DMS53 treated with DMSO at 0.1 percent for 48 hours (cell line): ENCODE measurements around the gene SLC45A2.
"Not testable (repeated sequence)": the region's sequence is repeated elsewhere in the genome, so short reads cannot be mapped to it uniquely, and the experiment has no call there.

ENCODE experiments used
- DNase-seq: peaks from one replicate; lab custom pipeline; 2025; ENCODE audit not compliant: unreplicated experiment; lab: John Stamatoyannopoulos, UW

Gene SLC45A2

DNA sequence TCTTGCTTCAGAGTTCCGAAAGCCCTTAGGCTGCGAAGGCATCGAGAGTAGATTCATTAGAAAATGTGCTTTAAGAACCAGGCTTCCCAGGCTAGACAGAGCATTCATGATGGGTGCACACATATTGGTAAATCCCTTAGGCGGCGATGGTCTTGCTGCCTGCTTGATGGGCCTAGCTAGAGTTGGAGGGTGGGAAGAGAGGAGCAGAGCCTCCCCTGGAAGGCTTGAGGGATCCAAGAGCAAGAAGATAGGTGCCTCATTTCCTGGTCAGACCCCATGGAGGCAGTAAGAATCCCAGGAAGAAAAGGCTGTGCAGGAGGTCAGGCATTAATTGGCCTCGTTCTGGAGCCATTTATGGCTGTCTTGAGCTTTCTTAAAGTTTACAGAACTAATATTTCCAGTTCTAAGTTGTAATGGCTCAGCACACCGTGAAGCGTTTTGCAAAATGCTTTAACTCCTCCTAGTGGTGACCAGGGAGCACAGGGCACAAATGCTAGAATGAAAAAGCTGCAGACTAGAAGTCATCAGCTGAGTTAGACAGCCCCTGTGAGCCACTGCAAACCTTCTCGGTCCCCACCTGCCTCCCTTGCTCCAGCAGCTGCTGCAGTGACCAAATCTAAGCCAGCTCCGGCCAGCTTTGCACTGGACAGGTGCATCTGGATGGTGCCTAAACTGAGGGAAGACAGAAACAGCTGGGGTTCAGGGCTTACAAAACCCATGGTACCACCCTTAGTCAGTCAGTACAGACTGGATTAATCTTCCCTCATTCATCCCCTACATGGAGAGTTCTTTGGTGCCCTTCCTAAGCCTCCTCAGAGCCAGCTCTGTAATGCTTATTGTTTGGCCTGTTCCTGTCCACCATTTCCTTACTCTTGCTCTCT, 14.7 kb downstream of the SLC45A2 start:
- no peak for DNase-seq

DNA sequence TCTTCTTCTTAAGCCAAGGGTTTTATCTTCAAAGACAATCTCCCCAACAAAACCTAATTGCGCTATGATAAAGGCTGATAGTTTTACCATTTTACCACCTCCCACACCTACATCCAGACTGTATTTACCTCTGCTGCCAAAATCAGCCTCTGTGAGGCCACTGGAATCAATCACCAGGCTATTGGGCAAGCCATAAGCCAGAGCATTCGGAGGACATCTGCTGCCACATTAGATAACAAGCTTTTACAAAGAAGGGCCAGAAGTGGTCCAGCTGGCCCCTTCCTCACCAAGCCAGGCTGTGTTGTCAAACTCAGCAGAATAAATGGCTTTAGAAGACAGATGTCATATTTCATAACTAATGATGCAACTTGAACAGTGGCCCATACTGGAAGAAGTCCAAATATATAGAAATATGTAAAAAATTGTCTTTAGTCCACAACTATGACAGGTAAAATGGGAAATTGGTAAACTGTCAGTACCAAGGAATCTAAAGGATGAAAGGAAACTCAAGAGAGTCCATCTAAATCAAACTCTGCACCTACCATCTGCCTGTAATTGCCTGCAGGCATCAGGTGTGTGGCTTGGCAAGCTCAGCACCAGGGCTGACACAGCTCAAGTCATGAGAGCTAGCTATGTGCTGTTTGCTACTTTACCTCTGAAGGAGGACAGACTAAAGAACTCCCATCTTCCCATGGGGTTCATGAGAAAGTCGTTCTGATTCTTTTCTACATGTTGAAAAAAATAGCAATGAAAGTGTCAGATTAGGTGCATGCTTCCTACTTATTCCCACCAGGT, 16.1 kb downstream of the SLC45A2 start:
- no peak for DNase-seq

GRCh38 chr5:33966805-33967204, 17.7 kb downstream of the SLC45A2 start:
- DNase-seq: no peak

- DNase-seq: no peak
Observed at GRCh38 chr5:33964132-33964700, 20.3 kb downstream of the SLC45A2 start.

GRCh38 chr5:33958176-33958575, 26.3 kb downstream of the SLC45A2 start:
- DNase-seq: no peak

GRCh38 chr5:33957577-33958150, 26.8 kb downstream of the SLC45A2 start:
- DNase-seq: no peak

DNA sequence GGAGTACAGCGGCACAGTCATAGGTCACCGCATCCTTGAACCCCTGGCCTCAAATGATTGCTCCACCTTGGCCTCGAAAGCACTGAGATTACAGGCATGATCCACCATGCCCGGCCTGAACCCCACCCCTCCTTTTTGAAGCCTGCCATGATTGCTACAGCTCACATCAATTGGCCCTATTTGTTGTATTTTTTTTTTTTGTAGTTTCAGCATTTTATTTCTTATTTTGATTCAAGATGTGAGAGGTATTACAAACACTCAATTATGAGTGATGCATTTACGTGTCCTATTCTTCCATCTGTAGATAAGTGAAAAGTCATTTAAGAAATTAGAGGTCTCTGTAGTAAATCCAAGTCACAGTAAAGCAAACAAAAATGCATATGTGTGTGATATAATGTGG, 32.3 kb downstream of the SLC45A2 start:
- DNase-seq: not testable (repeated sequence)

DNA sequence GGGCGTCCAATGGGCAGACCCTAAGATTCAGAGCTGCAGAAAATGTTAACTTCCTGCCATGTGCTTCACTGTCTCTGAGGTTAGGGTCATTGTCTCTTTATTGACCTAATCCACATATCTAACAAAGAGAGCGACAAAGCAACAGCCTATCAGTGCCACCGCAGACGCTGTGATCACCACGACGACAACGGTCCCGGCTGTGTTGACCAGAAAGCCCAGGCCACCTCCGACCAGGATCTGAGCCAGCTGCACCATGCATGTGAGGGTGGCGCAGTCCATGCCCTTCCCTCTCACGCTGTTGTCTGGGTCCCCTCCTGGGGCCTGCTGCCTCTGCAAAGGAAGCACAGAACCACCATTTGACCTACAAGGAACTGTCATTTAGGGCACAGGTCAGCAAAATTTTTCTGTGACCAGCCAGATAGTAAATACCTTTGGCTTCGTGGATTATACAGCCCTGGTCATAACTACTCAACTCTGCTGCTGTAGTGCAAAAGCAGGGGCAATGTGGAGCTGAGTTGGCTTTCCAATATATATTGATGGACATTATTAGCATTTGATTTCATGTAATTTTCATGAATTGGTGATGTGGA, 39.9 kb downstream of the SLC45A2 start:
- no peak for DNase-seq

DNA sequence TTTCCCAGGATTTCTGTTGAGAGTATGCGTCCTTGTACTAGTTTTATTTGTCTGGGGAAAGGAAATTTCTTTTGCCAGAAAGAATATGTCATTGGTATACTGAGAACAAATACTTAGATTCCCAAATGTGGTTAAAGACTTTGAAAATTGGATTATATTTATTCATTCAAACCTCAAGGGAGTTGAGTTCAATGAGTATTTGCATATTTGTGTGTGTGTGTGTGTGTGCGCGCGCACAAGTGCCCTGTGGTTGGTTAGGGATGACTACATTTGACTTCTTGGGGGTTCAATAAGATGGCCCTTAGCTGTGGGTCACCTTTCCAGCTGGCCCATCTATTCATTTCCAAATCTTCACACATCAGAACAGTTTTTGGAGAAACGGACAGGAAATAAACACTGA, 43.4 kb downstream of the SLC45A2 start:
- DNase-seq: no peak

DNA sequence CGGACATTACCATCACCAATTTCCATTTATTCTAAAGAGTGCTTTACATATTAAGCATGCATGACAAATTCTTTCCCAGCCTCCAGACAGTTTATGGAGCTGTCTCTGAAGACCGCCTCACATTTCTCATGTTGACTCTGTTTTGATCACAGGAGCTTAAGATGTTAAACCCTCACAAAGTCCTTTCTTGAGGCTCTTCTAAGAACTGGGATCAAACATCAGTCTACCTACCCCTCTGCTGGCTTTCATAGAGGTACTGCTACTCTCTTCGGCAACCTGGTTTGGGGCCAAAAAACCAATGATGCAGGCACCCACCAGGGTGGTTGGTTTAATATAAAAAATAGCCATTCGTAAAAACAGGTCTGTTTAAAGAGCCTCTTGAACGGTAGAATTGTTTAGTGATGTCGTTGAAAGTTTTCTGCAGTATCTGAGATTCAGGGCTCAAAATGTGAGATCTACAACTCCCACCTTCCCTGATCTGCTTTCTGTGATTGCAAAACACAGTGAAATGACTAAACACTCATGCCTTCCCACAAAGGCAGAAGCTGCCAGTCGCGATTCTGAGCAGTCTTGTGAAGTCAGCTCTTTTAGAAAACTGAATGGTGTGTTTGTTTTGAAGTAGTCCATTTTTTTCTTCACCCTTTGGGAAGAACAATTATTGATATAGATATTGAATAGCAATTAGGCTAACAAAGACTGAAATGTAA, 44.8 kb downstream of the SLC45A2 start:
- DNase-seq: no peak

- DNase-seq: no peak
Observed at GRCh38 chr5:33938881-33939280, 45.6 kb downstream of the SLC45A2 start.

DNA sequence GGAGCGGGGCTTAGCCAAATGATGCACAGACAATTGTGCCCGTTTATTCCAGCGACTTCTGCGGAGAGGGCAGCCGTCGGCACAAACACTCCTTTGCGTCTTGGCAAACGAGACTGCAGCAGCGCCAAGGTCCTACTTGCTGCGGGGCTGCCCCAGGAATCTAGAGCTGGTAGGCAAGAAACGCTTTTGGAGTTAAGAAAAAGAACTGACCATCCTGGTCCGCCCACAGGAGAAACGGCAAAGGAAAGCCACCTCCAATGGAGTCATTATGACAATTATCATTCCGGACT, 46.0 kb downstream of the SLC45A2 start:
- DNase-seq: no peak

DNA sequence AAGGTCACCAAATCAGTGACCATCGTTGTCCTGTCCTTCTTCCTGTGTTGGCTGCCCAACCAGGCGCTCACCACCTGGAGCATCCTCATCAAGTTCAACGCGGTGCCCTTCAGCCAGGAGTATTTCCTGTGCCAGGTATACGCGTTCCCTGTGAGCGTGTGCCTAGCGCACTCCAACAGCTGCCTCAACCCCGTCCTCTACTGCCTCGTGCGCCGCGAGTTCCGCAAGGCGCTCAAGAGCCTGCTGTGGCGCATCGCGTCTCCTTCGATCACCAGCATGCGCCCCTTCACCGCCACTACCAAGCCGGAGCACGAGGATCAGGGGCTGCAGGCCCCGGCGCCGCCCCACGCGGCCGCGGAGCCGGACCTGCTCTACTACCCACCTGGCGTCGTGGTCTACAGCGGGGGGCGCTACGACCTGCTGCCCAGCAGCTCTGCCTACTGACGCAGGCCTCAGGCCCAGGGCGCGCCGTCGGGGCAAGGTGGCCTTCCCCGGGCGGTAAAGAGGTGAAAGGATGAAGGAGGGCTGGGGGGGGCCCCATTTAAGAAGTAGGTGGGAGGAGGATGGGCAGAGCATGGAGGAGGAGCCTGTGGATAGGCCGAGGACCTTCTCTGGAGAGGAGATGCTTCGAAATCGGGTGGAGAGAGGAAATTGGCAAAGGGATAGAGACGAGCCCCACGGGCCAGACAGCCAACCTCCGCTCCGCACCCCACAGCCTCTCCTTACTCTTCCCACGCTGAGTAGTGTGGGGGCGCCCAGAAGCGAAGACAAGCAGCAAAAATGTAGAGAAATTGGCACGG, 46.6 kb downstream of the SLC45A2 start:
- no peak for DNase-seq

- no peak for DNase-seq
Observed at GRCh38 chr5:33937017-33937706, 47.3 kb downstream of the SLC45A2 start.

GRCh38 chr5:33936381-33937016, 48.0 kb downstream of the SLC45A2 start, which contains the start of gene RXFP3:
Gene RXFP3 (plus strand): TSS chr5:33936386. CDS start chr5:33936741, 355 bp downstream.
- DNase-seq: no peak

DNA sequence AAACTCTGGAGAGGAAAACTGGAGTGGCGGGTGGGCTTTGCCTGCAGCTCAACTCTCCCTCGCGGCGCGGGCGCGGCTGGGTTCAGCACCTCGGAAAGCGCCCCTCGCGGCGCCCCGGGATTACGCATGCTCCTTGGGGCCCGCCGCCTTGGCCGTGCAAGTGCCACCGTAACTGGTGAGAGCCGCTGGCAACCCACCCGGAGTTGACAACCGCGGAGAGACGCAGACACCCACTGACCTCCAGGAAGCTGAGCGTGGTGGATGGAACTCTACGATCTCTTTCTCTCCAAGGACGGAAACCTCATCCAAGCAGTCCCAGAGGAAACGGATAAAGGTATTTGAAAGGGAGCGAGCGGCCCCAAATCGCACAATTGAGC, 48.5 kb downstream of the SLC45A2 start:
- DNase-seq: no peak

DNA sequence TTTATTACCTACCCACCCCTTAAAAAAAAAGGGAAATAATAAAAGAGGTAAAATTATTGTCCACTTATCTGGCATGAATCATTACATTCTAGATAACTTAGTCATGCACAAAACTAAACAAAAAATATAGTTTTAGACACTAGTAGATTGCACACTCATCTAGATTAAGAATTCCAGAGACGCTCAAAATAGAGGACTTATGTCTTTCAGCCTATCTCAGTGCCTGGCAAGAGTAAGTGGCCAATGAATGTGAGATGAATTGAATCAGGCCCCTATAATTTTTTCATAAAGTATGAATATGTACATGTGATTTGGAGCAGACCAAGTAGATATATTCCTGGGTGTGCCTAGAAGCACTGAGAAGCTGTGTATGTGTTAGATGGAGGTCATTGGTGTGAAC, 50.3 kb downstream of the SLC45A2 start:
- DNase-seq: no peak

DNA sequence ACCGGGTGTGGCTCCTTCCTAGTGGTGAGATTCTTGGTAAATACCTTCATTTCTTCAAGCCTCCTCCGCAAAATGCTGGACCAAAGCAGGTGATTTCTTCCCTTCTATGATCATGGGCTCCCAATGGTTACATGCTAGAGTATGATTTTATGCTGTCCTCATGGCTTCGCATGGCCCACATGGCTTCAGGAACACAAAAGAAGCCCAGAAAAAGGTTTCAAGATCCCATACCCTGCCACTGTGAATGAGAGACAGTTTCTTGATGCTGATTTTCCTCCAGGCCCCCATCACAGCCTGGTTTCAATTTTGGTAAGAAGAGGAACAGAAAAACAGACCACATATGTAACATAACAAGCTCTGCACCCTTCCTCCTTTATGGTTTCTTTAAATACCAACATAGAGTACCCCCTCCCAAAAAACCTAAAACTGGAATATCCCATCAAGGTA, 50.7 kb downstream of the SLC45A2 start:
- no peak for DNase-seq

- no peak for DNase-seq
Observed at GRCh38 chr5:33931136-33931535, 53.4 kb downstream of the SLC45A2 start.
